ENCODE results near the gene DIP2C.

DIP2C gene

GRCh38 chr10:639751-640672, 49.5 kb downstream of the DIP2C start:
- TF ChIP-seq CTCF (IDR thresholded peaks at IDR 0.05): no peak

GRCh38 chr10:639001-639750, 50.3 kb downstream of the DIP2C start:
- TF ChIP-seq CTCF (IDR thresholded peaks at IDR 0.05): no peak

- no peak for TF ChIP-seq CTCF (IDR thresholded peaks at IDR 0.05)
Measured at GRCh38 chr10:637771-638195, 51.7 kb downstream of the DIP2C start.

GRCh38 chr10:637221-637620, 52.2 kb downstream of the DIP2C start:
- no peak for TF ChIP-seq CTCF (IDR thresholded peaks at IDR 0.05)

GRCh38 chr10:636769-637168, 52.7 kb downstream of the DIP2C start:
- TF ChIP-seq CTCF (IDR thresholded peaks at IDR 0.05): no peak

GRCh38 chr10:636016-636730, 53.3 kb downstream of the DIP2C start:
- TF ChIP-seq CTCF (IDR thresholded peaks at IDR 0.05): no peak

- TF ChIP-seq CTCF (IDR thresholded peaks at IDR 0.05): no peak
Measured at GRCh38 chr10:635088-635861, 54.2 kb downstream of the DIP2C start.

All from LNCAP (cell line).